GM10266 (cell line): Measurements from ENCODE around the gene IL1RAPL1.

ENCODE experiments used
- DNase-seq: peaks from one replicate; pipeline ENCODE4 v3.0.0; 2012; ENCODE audit errors: extremely low spot score
- CTCF ChIP-seq: IDR thresholded peaks from 2 replicates; pipeline ENCODE4 v1.5.1; 2012; ENCODE audit warnings: mild to moderate bottlenecking, low read depth; ENCODE audit not compliant: control insufficient read depth, insufficient read depth; ENCODE audit errors: missing control alignments

IL1RAPL1 gene

DNA sequence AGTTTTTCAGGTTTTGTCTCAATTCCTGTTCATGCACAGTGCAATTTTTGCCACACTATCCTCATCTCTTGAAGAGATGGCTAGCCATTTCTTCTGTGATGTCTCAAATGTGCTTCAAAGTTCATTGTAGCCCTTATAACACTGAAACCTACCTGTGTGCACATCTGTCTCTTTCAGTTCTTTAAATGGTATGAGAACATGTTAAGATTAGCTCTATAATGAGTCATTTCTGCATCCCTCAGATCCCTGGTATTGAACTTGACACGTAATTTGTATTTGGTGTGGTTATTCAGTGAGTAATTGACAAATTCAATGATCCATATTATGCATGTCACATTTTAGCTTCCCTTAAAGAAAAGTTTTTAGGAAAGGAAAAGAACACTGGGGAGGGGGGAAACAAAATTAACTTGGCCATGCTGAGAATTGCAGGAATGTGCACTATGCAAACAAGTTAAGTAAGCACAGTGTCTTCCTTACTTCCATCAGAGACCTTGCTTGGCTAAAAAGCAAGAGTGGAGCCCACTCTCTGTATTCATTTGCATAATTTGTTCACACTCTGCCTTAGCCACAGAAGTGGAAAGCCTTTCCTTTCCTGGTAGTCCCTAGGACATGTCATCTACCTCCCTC is 968.3 kb downstream of the IL1RAPL1 start:
- DNase-seq = peak; percentile 21
- no peak for TF ChIP-seq CTCF

DNA sequence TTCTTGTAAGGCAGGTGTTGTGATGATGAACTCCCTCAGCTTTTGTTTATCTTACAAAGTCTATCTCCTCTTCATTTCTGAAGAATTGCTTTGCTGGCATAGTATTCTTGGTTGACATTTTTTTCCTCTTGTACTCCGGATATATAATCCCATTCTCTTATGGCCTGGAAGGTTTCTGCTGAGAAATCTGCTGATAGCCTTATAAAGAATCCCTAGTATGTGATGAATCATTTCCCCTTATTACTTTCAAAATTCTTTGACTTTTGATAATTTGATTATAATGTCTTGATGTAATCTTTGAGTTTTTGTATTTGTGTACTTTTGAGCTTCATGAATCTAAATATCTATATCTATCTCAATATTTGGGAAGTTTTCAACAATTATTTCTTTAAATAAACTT is 972.8 kb downstream of the IL1RAPL1 start:
- no peak for DNase-seq
- TF ChIP-seq CTCF = no peak

GRCh38 chrX:29561417-29561816 is 974.2 kb downstream of the IL1RAPL1 start:
- no peak for DNase-seq
- TF ChIP-seq CTCF = no peak

DNA sequence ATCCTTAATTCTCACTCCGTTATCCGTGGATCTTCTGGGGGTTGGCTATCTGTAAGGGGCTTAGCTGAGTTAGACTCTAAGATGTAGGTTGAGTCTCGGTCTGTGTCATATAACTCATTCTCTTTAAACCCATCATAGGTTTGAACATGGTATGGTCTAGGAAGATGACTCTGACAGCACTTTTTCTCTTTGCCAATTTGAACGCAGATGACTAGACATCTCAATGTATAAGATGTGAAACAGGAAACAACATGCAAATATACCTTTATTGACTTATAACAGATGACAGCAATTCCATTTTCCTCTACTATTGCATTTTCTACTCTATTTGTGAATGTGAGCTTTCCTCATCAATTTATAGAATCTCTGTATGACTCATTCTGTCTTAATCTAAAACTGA is 993.3 kb downstream of the IL1RAPL1 start:
- no peak for DNase-seq
- TF ChIP-seq CTCF = no peak

- DNase-seq = no peak
- no peak for TF ChIP-seq CTCF
Observed at GRCh38 chrX:29581223-29581622, 994.0 kb downstream of the IL1RAPL1 start.

- TF ChIP-seq CTCF = no peak
Observed at GRCh38 chrX:29587107-29587506, 999.9 kb downstream of the IL1RAPL1 start.

GRCh38 chrX:29590921-29591320 is 1003.7 kb downstream of the IL1RAPL1 start:
- no peak for DNase-seq
- TF ChIP-seq CTCF = no peak

More at GRCh38 chrX:29587107-29587506, 999.9 kb downstream of the IL1RAPL1 start:
- DNase-seq = no peak
